Measurements from ENCODE around the gene SGO2. TPM values are rescaled to one million over a fixed set of nuclear protein-coding genes. Genes with fewer than 3 reads are reported as not detected.

The SGO2 gene
- total RNA-seq, 1 donor from 2014 or later = 4.9 TPM

GRCh38 chr2:200596774-200597570 lies 71.0 kb downstream of the SGO2 start:
- FAIRE-seq = no peak
- Histone ChIP-seq H4K20me1 (ENCODE audit: insufficient read depth, low read length) (no peaks in the 10 kb centered on the region), H3K9ac (ENCODE audit: low read length) (no peak overlapping the region), H3K27ac (ENCODE audit: low read depth, low read length) (no peak overlapping the region), H3K36me3 (ENCODE audit: insufficient read depth, low read length) (no peaks in the 10 kb centered on the region), H3K4me3 (ENCODE audit: insufficient read depth, low read depth, low read length) (no peak overlapping the region), H2AFZ (ENCODE audit: low read depth, low read length) (no peak overlapping the region), H3K27me3 (ENCODE audit: insufficient read depth, low read length) (no peaks in the 10 kb centered on the region), H3K9me3 (ENCODE audit: insufficient read depth, low read depth, low read length) (no peaks in the 10 kb centered on the region), H3K79me2 (ENCODE audit: insufficient read depth, low read length) (no peaks in the 10 kb centered on the region), H3K4me2 (ENCODE audit: low read length) (no peak overlapping the region), H3K4me1 (ENCODE audit: insufficient read depth, low read length) (peaks cover 10% of the 10 kb centered on the region)
- Mint-ChIP-seq H3K27me3 (ENCODE audit: low read depth, unreplicated experiment) (peaks cover 4% of the 10 kb centered on the region), H3K9me3 (ENCODE audit: unreplicated experiment) (no peaks in the 10 kb centered on the region), H3K4me3 (ENCODE audit: unreplicated experiment) (no peak overlapping the region), H3K27ac (ENCODE audit: unreplicated experiment) (no peak overlapping the region), H3K36me3 (ENCODE audit: low read depth, unreplicated experiment) (no peaks in the 10 kb centered on the region), H3K4me1 (ENCODE audit: low read depth, unreplicated experiment) (peaks cover 6% of the 10 kb centered on the region)
- DNase-seq (ENCODE audit: low read depth) = no peak
- TF ChIP-seq CTCF (IDR thresholded peaks at IDR 0.05; ENCODE audit: insufficient read depth, low read depth, low read length) (no peak), EZH2 (IDR thresholded peaks at IDR 0.05; ENCODE audit: insufficient read depth, low read length) (no peak)

- Mint-ChIP-seq H3K27me3 (ENCODE audit: low read depth, unreplicated experiment) (peaks cover 4% of the 10 kb centered on the region), H3K27ac (ENCODE audit: unreplicated experiment) (no peak overlapping the region), H3K4me3 (ENCODE audit: unreplicated experiment) (no peak overlapping the region), H3K9me3 (ENCODE audit: unreplicated experiment) (no peaks in the 10 kb centered on the region), H3K4me1 (ENCODE audit: low read depth, unreplicated experiment) (peaks cover 15% of the 10 kb centered on the region), H3K36me3 (ENCODE audit: low read depth, unreplicated experiment) (no peaks in the 10 kb centered on the region)
- no peak overlapping the region for H3K4me3 ChIP-seq (ENCODE audit: insufficient read depth, low read depth, low read length)
- H3K4me1 ChIP-seq (ENCODE audit: insufficient read depth, low read length) = peaks cover 17% of the 10 kb centered on the region
- TF ChIP-seq CTCF (IDR thresholded peaks at IDR 0.05; ENCODE audit: insufficient read depth, low read depth, low read length) (no peak), EZH2 (IDR thresholded peaks at IDR 0.05; ENCODE audit: insufficient read depth, low read length) (no peak)
- no peaks in the 10 kb centered on the region for H3K79me2 ChIP-seq (ENCODE audit: insufficient read depth, low read length)
- no peak overlapping the region for H3K4me2 ChIP-seq (ENCODE audit: low read length)
- no peak overlapping the region for H3K27ac ChIP-seq (ENCODE audit: low read depth, low read length)
- no peak for DNase-seq (ENCODE audit: low read depth)
- H3K9ac ChIP-seq (ENCODE audit: low read length) = no peak overlapping the region
- H3K36me3 ChIP-seq (ENCODE audit: insufficient read depth, low read length) = no peaks in the 10 kb centered on the region
- no peaks in the 10 kb centered on the region for H4K20me1 ChIP-seq (ENCODE audit: insufficient read depth, low read length)
- no peak overlapping the region for H2AFZ ChIP-seq (ENCODE audit: low read depth, low read length)
- H3K9me3 ChIP-seq (ENCODE audit: insufficient read depth, low read depth, low read length) = no peaks in the 10 kb centered on the region
- no peaks in the 10 kb centered on the region for H3K27me3 ChIP-seq (ENCODE audit: insufficient read depth, low read length)
- no peak for FAIRE-seq
These were observed 73.2 kb downstream of the SGO2 start for GRCh38 chr2:200599206-200599605.
